NCI-H2227 (cell line): ENCODE measurements around the gene CCDC154.
"Not testable (repeated sequence)": the region's sequence is repeated elsewhere in the genome, so short reads cannot be mapped to it uniquely, and the experiment has no call there.

Experiments used
- DNase-seq: peaks from one replicate; lab custom pipeline; 2025; ENCODE audit not compliant: unreplicated experiment; lab: John Stamatoyannopoulos, UW

Gene CCDC154

GRCh38 chr16:1439699-1440074, 4.7 kb downstream of the CCDC154 start:
- DNase-seq: not testable (repeated sequence)

- DNase-seq: no peak
Measured at GRCh38 chr16:1439058-1439698, 5.2 kb downstream of the CCDC154 start.

GRCh38 chr16:1438229-1439057, 5.9 kb downstream of the CCDC154 start:
- DNase-seq: no peak

GRCh38 chr16:1437606-1438005, 6.8 kb downstream of the CCDC154 start:
- no peak for DNase-seq

- DNase-seq: no peak
Measured at GRCh38 chr16:1436731-1437355, 7.5 kb downstream of the CCDC154 start.

DNA sequence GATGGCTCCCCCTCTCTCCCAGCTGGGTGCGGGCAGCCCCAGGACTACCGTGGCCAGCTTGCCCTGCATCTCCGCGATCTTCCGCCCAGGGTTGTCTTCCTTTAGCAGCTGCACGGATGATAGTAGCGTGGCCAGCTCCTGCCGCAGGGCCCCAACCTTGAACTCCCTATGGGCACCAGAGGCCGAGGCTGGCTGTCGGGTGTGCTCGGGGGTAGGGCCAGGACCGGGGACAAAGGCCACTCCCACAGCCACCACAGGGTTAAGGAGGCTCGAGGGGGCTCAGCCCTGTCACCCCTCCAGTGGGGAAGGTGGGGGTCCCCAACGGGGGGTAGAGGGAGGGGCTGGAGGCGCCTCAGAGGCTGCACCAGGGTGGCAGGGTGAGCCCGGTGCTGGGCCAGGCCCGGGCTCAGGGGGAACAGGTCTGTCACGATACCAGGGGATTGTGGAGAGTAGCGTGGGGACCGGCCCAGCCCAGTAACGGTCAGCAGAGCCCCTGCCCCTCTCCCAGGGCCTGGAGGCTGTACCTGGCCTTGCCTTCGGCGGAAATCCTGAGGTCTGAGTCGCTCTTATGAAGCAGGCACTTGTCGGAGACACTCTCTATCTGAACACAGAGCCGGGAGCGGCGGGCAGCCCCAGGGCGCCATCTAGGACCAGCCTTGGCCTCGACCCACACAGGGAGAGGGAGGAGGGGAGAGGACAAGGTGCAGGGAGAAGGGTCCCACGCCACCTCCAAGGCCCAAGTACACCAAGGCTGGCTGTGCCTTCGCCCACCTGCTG, 8.2 kb downstream of the CCDC154 start:
- no peak for DNase-seq

- no peak for DNase-seq
Measured at GRCh38 chr16:1434644-1435592, 9.4 kb downstream of the CCDC154 start.

DNA sequence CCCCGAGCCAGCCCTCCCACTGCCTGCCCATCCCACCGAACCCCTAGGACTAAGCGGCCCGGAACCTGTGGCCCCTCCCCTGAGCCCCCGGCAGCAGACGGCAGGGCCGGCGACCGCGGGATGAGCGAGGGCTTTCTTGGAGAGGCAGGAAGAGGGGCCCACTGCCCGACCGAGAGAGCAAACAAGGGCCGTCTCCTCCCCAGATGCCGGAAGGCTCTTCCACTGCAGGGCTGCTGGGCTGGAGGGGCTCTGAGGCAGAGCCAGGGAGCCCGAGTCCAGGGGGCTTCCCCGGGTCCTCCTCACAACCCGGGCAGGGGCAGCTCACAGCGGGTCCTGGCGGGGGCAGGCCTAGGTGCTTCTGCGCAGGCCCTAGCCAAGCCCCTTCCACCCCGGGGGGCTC, 10.6 kb downstream of the CCDC154 start:
- no peak for DNase-seq

- no peak for DNase-seq
Measured at GRCh38 chr16:1433263-1433560, 11.1 kb downstream of the CCDC154 start.

DNA sequence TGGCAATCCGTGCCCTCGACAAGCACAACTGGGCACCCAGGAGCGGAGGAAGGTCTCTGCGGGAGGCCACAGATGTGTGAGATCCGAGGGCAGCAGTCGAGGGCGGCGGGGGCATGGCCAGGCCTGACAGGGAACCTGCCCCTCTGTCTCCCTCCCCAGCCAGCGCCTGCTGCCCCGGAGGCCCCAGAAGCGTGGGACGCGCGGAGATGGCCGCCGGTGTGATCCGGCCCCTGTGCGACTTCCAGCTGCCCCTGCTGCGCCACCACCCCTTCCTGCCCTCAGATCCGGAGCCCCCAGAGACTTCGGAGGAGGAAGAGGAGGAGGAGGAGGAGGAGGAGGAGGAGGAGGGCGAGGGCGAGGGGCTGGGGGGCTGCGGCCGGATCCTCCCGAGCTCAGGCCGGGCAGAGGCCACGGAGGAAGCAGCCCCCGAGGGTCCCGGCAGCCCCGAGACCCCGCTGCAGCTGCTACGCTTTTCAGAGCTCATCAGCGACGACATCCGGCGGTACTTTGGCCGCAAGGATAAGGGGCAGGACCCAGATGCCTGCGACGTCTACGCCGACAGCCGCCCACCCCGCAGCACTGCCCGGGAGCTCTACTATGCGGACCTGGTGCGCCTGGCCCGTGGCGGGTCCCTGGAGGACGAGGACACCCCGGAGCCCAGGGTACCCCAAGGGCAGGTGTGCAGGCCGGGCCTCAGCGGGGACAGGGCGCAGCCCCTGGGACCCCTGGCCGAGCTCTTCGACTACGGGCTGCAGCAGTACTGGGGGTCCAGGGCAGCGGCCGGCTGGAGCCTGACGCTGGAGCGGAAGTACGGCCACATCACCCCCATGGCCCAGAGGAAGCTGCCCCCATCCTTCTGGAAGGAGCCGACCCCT, 11.7 kb downstream of the CCDC154 start:
- DNase-seq: no peak

DNA sequence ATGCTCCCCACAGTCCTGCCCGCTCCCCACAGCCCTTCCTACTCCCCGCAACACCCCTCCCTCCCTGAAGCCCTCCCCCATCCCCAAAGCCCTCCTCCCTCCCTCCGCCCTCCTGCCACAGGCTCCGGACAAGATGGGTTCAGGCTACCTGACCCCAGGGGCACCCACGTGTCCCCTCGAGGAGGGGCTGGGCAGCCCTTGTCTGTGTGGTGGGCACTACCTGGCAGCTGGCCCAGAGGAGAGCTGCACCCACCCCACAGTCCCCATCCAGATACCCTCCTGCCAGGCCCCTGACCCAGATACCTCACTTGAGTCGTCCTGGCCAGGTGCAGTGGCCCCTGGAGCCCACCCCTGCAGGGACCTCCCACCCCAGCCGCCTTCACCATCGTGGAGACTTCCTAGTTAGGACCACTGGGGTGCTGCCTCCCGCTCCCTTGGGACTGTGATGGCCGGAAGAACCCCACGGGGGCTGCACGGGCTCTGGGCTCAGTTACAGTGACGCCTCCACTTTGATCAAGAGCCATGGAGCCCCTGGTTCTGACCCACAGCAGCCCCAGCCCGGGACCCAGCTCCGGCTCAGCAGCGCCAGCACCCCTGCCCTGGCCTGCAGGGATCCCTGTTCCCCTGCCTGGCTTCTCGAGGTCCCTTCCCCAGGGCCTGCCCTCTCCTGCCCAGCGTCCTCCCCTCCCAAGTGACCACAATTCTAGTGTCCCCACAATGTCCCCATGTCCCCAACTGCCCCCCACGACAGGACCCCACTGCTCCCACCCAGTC, 12.7 kb downstream of the CCDC154 start:
- no peak for DNase-seq

GRCh38 chr16:1430759-1431496, 13.4 kb downstream of the CCDC154 start, which contains the start of gene PERCC1:
TSS of gene PERCC1 (plus strand) at chr16:1431078. CDS start at chr16:1432594, 1,516 bp downstream.
- peak; percentile 45 for DNase-seq

DNA sequence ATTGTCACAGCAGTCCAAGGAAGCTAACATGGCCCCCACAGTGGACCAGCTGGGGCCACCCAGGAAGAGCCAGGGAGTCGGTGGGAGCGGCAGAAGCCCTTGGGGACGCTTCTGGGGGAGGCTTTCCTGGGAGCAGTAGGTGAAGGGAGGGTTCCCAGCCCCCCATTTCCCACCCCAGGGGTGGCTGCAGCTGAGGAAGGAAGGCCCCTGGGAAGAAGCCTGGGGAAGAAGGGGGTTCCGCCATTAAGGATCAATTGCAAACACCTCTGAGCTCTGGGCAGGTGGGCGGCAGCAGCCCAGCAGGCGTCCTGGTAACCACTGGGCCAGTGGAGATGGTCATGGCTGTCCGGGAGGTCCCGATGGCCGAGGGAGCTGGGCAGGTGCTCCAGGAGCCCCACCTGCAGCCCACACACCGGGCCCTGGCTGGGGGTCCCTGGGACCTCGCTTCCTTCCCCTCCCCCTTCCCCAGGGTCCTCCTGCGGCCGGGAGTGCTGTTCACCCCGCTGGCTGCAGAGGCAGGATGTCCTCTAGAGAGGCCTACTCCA, 14.1 kb downstream of the CCDC154 start:
- DNase-seq: no peak

DNA sequence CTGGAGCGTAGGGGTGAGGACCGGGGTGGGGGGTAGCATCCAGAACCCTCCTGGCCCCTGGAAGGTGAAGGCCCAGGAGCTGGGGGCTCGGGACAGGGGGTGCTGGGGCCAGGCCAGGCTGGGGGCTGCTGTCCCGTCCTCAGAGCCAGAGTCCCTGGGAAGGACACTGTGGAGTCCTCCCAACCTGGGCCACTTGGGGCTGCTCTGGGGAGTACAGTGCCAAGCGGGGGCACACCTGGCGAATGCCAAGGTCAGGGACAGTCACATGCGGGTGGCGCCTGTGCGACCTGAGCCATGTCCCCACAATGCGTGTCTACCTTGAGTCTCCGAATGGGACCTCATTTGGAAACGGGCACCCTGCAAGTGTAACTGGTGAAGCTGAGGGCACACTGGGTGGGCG, 14.7 kb downstream of the CCDC154 start:
- DNase-seq: no peak

GRCh38 chr16:1429012-1429411, 15.3 kb downstream of the CCDC154 start:
- no peak for DNase-seq

- DNase-seq: no peak
Measured at GRCh38 chr16:1428511-1428910, 15.8 kb downstream of the CCDC154 start.
